T1000 (cell line): ENCODE measurements around the gene RDH11.

Experiments
- DNase-seq: peaks from one replicate; lab custom pipeline; 2025; ENCODE audit warnings: mixed read lengths; lab: John Stamatoyannopoulos, UW

Gene RDH11

GRCh38 chr14:67645414-67645813 lies 50.1 kb downstream of the RDH11 start:
- DNase-seq: no peak

GRCh38 chr14:67644428-67644827 lies 51.1 kb downstream of the RDH11 start:
- DNase-seq: no peak

GRCh38 chr14:67643713-67644112 lies 51.9 kb downstream of the RDH11 start:
- no peak for DNase-seq

- no peak for DNase-seq
Observed at GRCh38 chr14:67641902-67642749, 53.4 kb downstream of the RDH11 start.

GRCh38 chr14:67641480-67641879 lies 54.1 kb downstream of the RDH11 start:
- DNase-seq: no peak

GRCh38 chr14:67638642-67639041 lies 56.9 kb downstream of the RDH11 start:
- no peak for DNase-seq

- no peak for DNase-seq
Observed at GRCh38 chr14:67636361-67636919, 59.1 kb downstream of the RDH11 start.

GRCh38 chr14:67633451-67634147 lies 62.0 kb downstream of the RDH11 start:
- no peak for DNase-seq

- no peak for DNase-seq
Observed at GRCh38 chr14:67630938-67631337, 64.6 kb downstream of the RDH11 start.

- DNase-seq: no peak
Observed at GRCh38 chr14:67630186-67630585, 65.4 kb downstream of the RDH11 start.

GRCh38 chr14:67627519-67627918 lies 68.0 kb downstream of the RDH11 start:
- no peak for DNase-seq
